Fibroblast of lung (primary cell): ENCODE data around the gene ZNF511.

Experiments
- CTCF ChIP-seq, 2 donors: IDR thresholded peaks in 1 of 2; conservative IDR thresholded peaks in 1 of 2; 1 replicate in 1 of 2; 2 replicates in 1 of 2; pipeline ENCODE4 v1.5.1; 2011 to 2012; ENCODE audit warnings: low read length in 2 of 2, control low read depth in 1 of 2, inconsistent platforms in 1 of 2, low read depth in 1 of 2, mild to moderate bottlenecking in 1 of 2
- EZH2 ChIP-seq: IDR thresholded peaks from 2 replicates; pipeline ENCODE4 v1.5.1; 2012; ENCODE audit warnings: low read length, control low read depth, mild to moderate bottlenecking; ENCODE audit errors: missing control alignments

- no peak for TF ChIP-seq CTCF (conservative IDR thresholded peaks at IDR 0.05 in 1 of 2, IDR thresholded peaks at IDR 0.05 in 1 of 2; ENCODE audit: low read depth in 1 of 2, low read length in 2 of 2)
- no peak for TF ChIP-seq EZH2
Measured at GRCh38 chr10:133332936-133333699, 24.4 kb downstream of the ZNF511 start.
